HG03135 (cell line): ENCODE data around the gene PRKAR1B.
"Not testable (repeated sequence)": the region's sequence is repeated elsewhere in the genome, so short reads cannot be mapped to it uniquely, and the experiment has no call there.

Experiments
- ATAC-seq: cut with Tn5 transposase; IDR thresholded peaks from one replicate; pipeline ENCODE4 v1.9.1; 2021; ENCODE audit warnings: mild to moderate bottlenecking, moderate library complexity; ENCODE audit not compliant: unreplicated experiment

The PRKAR1B gene

GRCh38 chr7:563629-564170 is 163.4 kb downstream of the PRKAR1B start:
- ATAC-seq: no peak

- no peak for ATAC-seq
Observed at GRCh38 chr7:562789-563628, 164.1 kb downstream of the PRKAR1B start.

DNA sequence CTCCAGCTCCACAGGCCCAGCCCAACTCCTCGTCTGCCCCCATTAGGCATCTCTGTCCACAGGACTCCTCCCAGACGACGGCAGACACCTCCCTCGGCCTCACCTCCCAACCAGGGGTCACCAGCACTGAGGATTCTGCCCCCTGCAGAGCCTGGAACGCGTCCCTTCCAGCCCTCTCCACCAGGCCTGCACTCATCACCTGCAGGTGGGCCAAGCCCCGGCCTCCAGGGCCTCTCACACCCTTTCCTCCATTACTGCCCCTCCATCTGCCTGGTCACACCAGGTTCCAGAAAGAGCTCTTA is 164.8 kb downstream of the PRKAR1B start:
- no peak for ATAC-seq

GRCh38 chr7:561631-562373 is 165.3 kb downstream of the PRKAR1B start:
- no peak for ATAC-seq

DNA sequence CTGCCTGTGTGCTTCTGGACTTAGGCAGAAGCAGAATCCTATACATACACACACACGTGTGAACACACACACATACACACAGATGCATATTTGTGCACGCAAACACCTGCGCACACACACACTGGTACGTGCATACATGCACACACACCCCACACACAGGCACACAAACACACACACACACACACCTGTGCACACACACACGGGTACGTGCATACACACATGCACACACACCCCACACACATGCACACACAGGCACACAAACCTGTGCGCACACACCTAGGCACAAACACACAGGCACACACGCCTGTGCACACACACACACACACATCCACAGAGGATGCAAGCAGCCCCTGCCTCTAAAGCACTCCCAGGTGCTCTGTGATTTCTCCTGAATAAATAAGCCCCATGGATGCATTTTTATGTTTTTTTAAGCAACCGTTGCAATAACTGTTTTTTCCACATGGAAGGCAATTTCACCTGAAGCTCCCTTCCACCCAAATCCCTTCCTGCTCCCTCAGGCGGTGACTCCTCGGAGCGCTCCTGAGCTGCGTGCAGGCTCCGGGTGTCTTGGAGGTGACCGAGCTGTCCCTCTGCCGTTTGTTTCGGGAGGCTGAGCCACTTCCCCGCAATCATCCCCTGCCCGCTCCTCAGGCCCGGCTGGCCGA is 166.0 kb downstream of the PRKAR1B start:
- ATAC-seq: no peak

DNA sequence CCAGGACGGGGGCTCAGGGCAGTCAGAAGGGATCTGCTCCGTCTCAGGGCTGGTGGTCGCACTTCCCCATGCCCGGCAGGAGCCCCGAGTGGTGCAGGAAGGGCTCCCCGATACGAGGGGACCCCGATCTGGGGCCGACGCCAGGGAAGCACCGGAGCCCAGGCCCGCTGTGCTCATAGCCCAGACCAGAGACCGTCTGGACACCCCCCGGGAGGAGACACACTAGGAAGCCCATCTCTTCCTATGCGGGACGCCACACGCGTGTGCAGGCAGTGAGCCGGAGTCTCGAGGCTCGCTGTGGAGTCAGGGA is 167.7 kb downstream of the PRKAR1B start:
- no peak for ATAC-seq

DNA sequence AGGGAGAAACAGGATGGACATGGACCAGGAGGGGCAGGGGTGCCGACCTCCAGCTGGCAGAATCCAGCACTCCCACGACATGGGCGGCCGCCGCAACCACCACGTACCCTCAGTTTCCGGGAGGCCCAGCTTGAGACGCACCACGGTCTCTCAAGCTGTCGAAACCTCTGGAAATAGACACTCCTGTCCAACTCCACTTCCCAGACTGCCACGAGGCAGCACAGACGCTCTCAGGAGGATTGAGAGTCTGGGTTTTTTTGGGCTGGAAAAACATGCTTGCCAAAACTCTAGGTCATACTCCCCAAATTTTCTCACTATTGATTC is 169.6 kb downstream of the PRKAR1B start:
- ATAC-seq: no peak

DNA sequence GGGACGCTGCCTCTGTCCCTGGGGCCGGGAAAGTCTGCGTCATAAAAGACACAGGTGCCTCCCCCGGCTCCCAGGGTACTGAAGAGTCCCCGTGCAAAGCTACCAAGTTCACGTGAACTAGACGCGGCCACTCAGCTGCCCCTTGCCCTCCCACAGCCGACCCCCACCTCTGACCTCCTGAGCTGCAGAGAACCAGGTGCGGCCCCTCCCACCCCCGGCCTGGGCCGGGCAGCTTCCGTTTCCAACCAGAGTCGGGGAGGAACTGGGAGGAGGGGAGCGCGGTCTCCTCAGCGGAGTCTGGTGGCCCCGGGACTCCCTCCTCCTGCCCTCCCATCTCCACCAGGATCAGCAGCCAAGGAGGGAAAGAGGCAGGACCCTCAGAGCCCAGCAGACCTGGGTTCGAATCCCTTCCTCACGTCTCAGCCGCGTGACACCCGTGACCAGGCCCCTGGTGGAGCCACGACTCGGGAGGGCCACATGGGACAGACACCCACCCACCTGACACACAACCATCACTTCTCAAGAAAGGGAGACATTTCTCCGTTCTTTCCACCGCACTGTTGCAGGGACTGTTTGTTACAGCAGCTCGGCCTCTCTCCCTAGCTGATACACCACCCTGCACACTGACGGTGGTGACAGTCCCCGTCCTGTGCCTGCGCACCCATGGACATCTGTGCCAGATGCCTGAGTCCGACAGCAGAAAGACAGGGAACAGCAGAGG is 170.1 kb downstream of the PRKAR1B start:
- ATAC-seq: no peak

DNA sequence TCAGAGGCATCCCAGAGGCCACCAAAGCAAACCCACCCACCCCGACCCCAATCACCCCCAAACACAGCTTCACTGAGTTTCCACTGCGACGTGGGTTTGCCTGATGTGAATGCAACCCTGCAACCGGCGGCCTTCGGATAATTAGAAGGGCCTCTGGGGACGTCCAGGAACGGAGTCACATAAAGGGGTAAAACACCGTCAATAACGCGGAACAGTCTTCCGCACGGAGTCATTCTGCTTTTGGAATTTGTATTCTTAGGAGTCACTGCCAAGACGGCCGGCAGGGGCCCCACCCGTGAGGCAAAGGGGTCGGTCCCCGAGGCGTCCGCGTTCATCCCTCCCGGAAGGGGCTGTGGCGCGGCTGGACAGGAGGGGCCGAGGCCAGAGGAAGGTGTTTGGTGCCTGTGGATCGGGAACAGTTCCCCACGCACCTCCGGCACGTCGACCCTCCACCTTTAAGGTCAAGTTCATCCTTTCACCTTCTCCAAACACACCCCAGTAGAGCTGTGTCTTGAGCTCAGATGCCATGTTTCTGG is 170.7 kb downstream of the PRKAR1B start:
- ATAC-seq: no peak

DNA sequence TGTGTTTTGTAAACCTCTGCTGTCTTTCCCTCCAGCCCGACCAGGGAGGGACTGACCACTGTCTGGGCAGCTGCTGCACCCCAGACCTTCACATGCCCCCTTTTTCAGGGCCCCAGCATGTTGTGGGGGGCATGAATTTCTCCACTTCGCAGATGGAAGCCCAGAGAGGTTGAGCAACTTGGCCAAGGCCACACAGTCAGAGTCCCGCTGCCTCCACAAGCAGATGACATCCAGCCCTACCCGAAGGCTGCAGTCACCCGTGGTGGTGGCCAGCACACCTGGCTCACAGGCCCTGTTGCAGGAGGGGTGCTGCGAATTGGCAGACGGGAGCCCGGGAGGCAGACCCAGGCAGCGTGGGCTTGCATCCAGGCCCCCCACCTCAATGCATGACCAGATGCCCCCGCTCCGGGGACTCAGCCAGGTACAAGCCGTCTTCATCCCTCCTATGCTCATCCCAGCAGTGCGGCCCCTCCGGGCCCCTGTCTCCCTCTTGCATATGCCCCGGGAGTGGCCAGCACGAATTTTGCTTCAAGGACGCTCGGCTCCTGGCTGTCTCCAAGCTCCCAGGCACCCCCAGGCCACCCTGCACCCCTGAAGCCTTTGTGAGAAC is 171.4 kb downstream of the PRKAR1B start:
- ATAC-seq: no peak

DNA sequence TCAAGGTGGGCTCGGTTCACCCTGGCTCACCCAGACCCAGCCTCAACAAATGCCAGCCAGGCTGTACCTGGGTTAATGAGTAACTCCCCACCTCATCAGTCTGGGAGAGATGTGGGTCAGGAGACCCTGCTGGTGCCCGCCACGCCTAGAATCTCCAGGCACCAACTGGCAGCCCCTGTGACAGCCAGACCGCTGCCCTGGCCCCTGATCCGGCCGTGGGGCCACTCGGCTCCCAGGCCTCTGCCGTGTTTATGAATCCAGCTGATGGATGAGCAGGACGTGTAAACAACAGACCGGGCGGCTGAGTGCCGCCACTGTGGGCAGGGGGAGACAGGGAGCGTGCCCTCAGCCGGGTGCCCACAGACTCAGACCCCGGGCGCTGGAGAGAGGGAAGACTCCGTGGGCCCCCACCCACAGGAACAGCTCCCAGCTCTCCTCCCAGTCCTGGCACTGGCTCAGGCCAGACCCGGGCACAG is 173.4 kb downstream of the PRKAR1B start:
- no peak for ATAC-seq

GRCh38 chr7:552868-553635 is 174.0 kb downstream of the PRKAR1B start:
- no peak for ATAC-seq

DNA sequence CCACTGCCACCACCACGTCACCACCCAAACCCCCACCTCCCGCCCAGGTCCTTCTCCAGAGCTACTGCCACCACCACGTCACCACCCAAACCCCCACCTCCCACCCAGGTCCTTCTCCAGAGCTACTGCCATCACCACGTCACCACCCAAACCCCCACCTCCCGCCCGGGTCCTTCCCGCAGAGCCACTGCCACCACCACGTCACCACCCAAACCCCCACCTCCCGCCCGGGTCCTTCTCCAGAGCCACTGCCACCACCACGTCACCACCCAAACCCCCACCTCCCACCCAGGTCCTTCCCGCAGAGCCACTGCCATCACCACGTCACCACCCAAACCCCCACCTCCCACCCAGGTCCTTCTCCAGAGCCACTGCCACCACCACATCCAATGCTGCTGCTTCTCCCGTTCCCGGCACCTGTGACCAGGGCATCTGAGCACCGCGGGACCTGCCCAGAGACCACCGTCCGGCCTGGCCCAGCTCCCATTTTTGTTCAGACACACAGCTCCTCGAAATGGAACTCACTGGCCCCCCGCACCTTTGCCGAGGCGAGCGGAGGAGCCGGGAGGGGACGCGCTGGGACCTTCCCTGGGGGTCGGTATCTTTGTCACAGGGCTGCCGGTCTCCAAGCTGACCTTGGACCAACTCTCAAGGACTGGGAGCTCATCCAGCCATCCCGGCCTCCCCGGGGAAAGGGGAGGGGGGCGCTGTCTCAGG is 174.8 kb downstream of the PRKAR1B start:
- not testable (repeated sequence) for ATAC-seq

DNA sequence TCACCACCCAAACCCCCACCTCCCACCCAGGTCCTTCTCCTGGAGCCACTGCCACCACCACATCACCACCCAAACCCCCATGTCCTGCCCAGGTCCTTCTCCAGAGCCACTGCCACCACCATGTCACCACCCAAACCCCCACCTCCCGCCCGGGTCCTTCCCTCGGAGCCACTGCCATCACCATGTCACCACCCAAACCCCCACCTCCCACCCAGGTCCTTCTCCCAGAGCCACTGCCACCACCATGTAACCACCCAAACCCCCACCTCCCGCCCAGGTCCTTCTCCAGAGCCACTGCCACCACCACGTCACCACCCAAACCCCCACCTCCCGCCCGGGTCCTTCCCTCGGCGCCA is 175.5 kb downstream of the PRKAR1B start:
- not testable (repeated sequence) for ATAC-seq

- no peak for ATAC-seq
Observed at GRCh38 chr7:550881-551614, 176.0 kb downstream of the PRKAR1B start.

DNA sequence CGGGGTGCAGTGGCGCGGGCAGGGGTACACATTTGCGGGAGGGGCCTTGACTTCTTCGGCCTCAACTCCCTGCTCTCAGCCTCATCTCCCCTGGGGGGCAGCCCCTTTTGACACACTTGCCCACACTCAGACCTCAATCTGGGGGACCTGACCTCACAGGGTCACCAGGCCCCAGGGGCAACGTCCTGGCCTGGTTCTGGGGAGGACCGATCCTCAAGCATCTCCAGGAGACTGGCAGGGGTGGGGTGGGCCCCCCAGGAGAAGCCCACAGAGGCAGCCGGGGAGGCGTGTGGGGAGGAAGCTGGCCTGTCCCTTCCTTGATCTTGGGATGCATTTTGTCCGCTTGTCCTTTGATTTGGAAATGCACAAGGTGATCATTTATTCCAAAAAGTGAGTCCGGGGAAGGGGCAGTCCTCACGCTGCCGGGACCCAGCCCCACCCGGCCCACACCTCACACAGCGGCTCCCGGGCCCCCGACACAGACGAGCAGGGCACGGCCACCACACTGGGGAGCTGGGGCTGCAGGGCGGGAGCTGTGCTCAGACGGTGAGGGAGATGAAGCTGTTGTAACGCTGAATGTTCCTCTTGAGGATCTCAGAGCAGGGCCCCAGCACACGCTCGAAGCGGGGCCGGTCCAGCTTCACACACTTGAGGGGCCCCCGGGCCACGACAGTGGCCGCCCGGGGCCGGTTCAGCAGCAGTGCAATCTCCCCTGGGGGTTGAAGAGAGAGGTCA is 177.0 kb downstream of the PRKAR1B start:
- no peak for ATAC-seq

DNA sequence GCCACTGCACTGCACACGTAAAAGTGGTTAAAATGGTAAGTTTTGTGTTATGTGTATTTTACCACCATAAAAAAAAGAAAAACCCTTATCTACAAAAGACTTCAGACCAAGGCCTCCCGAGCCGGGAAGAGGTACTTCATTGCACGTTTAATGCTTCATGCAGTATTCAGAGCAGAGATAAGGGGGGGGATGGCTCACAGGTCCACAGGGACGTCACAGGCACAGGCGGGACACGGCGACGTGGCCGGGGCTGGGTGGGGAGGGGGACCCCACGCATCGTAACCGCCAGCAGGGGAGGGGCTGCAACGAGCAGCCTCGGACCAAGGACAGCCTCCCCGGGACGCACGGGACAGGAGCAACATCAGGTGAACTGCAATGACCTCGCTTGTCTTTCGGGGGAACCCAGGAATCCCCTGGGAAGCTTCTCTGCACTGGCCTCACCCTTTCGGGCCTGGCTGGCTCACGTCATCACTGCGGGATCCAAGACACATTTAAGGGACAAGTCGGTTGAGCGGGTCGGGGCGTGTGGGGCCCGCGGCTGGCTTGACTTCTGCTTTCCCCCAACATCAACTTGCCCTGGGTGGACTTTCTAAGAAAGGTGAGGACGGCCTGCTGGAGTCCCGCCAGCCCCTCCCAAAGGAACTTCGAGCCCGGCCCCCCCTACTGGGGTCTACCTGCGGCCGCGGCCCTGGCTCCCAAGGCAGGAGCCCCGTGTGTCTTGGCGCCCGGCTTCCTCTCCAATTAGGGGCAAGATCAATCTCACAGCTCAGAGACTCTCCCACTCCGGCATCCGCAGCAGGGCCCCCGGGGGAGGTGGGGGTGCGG is 177.8 kb downstream of the PRKAR1B start:
- ATAC-seq: no peak
